ENCODE results near the gene NR4A1. TPM values are rescaled to one million over a fixed set of nuclear protein-coding genes. Genes with fewer than 3 reads are reported as not detected.

NR4A1 gene
- total RNA-seq, 6 experiments from 2014 or later = 5.0 to 8.8 (median 7.7) TPM

DNA sequence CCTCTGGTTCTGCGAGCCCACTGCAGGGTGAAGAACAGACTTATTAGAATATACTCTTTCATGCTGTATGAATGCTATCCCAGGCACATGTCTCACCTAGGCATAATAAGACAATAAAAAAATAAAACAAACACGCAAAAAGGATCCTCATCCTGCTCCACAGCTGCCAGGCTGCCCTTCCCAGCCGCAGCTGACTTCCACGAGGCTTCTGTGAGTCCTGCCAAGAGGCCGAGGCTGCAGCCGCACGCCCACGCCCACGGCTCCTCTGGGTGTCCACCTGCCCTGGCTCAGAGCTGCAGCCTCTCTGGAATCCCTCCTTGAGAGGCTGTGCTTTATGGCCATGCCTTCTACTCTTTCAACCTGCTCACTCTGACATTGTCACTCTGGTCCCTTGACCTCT lies 35.1 kb downstream of the NR4A1 start:
- no peaks in the 10 kb centered on the region for H3K36me3 ChIP-seq
- DNase-seq (peak in 1 of 3 donors; percentile 46), ATAC-seq (peak in 2 of 4 donors; percentile 4 to 15)
- TF ChIP-seq, protein P1, sequence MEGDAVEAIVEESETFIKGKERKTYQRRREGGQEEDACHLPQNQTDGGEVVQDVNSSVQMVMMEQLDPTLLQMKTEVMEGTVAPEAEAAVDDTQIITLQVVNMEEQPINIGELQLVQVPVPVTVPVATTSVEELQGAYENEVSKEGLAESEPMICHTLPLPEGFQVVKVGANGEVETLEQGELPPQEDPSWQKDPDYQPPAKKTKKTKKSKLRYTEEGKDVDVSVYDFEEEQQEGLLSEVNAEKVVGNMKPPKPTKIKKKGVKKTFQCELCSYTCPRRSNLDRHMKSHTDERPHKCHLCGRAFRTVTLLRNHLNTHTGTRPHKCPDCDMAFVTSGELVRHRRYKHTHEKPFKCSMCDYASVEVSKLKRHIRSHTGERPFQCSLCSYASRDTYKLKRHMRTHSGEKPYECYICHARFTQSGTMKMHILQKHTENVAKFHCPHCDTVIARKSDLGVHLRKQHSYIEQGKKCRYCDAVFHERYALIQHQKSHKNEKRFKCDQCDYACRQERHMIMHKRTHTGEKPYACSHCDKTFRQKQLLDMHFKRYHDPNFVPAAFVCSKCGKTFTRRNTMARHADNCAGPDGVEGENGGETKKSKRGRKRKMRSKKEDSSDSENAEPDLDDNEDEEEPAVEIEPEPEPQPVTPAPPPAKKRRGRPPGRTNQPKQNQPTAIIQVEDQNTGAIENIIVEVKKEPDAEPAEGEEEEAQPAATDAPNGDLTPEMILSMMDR (IDR thresholded peaks at IDR 0.05) = no peak
- no peak for TF ChIP-seq POLR2A (IDR thresholded peaks at IDR 0.05)
- peaks cover 0 to 19% (median 7%) of the 10 kb centered on the region in 4 donors for H3K4me1 ChIP-seq
- WGBS (ENCODE audit: insufficient coverage, low coverage, low lambda C conversion rate, missing lambda C conversion rate) = 32% methylated on average over 4 of the region's 9 CpGs
- H3K4me3 ChIP-seq = no peak overlapping the region
- intact Hi-C loops (cut with DNase I) = no loop called here
- H3K27me3 ChIP-seq = no peaks in the 10 kb centered on the region
- no peaks in the 10 kb centered on the region for H3K9me3 ChIP-seq
- no peak overlapping the region for H3K27ac ChIP-seq

DNA sequence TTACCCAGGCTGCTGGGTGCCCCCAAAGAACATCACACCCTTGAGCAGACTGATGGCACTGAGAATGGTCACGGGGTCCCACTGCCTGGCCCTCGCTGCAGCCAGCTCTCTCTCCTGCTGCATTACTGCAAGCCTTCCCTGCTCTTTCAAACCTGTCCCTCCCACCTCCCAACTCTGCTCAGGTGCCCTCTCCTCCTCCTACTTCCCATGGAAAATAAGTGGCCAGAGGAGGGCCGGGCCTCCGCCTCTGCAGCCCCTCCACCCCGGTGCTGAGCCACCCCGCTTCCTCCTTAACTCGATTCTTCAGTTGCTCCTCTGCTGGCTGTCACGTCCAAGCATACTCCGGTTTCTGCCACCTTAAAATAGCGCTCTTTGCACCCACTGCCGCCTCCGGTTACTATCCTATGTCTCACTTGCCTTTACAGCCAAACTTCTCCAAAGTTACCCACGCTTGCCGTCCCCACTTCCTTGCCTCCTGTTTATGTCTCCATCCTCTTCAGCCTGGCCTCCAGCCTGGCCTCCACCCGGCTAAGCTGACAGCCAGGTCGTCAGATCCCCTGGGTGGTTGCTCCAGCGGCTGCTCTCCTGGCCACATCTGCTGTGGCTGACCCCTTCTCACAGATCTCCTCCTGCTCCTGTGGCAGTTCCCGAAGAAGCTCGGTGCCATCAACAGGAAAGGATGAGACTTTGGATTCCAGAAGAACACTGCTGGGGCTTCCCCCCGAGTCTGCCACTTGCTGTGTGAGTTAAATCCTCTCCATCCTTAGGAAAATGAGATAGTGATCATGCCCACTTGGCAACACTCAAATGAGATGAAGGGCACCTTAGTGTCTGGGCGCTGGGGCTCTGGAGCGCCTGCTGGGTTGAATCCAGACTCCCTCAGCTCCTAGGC lies 35.9 kb downstream of the NR4A1 start:
- Histone ChIP-seq H3K27ac (no peak overlapping the region), H3K4me1 (peaks cover 0 to 11% (median 3%) of the 10 kb centered on the region in 4 donors), H3K27me3 (no peaks in the 10 kb centered on the region), H3K36me3 (no peaks in the 10 kb centered on the region), H3K4me3 (no peak overlapping the region), H3K9me3 (no peaks in the 10 kb centered on the region)
- TF ChIP-seq, protein P1 (IDR thresholded peaks at IDR 0.05) = no peak
- no peak for TF ChIP-seq POLR2A (IDR thresholded peaks at IDR 0.05)
- intact Hi-C loops (cut with DNase I) = no loop called here
- WGBS (ENCODE audit: insufficient coverage, low coverage, low lambda C conversion rate, missing lambda C conversion rate) = 79% methylated on average over 14 of the region's 22 CpGs
- DNase-seq (no peak), ATAC-seq (no peak)

DNA sequence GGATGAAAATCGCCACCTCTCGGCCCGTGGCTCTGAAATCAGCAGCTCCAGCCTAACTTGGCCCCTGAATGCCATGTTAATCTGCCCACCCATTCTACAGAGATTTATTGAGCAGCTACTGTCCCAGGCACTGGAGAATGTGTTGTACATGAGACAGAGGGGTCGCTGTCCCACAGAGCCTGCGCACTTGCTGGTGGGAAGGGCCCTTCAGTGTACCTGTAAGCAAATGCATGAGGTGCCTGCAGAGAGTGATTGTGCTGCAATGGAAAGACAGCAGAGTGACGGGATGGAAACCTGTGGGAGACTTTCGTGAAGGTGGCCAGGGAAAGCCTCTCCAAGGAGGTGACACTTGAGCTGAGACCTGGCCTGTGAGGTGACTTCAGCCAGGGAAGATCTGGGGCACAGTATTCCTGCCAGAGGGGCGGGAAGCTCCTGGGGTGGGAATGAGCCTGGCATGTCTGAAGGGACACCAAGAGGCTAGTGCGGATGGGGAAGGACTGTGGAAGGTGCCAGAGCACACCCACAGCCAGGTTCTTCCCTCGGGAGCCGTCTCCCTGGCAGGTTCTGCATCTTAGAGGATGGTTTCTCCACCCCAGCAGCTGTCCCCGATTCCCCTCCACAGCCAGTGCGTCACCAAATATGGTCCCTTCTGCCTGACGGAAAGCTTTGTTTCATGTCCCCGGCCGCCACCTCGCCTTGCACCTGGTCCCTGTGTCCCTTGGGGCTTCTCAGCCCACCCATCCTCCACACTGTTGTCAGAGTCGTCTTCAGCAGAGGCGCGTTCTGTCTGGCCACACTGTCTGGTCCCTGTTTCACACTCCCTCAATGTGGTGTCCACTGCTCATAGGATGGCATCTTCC lies 36.9 kb downstream of the NR4A1 start:
- intact Hi-C loops (cut with DNase I) = no loop called here
- 81% methylated on average over 10 of the region's 20 CpGs for WGBS (ENCODE audit: insufficient coverage, low coverage, low lambda C conversion rate, missing lambda C conversion rate)
- no peak for TF ChIP-seq POLR2A (IDR thresholded peaks at IDR 0.05)
- TF ChIP-seq, protein P1 (IDR thresholded peaks at IDR 0.05) = no peak
- no peaks in the 10 kb centered on the region for H3K9me3 ChIP-seq
- ATAC-seq = no peak
- peaks cover 0 to 11% (median 4%) of the 10 kb centered on the region in 4 donors for H3K4me1 ChIP-seq
- H3K27me3 ChIP-seq = no peaks in the 10 kb centered on the region
- no peak for DNase-seq
- H3K4me3 ChIP-seq = no peak overlapping the region
- H3K27ac ChIP-seq = no peak overlapping the region
- H3K36me3 ChIP-seq = no peaks in the 10 kb centered on the region

DNA sequence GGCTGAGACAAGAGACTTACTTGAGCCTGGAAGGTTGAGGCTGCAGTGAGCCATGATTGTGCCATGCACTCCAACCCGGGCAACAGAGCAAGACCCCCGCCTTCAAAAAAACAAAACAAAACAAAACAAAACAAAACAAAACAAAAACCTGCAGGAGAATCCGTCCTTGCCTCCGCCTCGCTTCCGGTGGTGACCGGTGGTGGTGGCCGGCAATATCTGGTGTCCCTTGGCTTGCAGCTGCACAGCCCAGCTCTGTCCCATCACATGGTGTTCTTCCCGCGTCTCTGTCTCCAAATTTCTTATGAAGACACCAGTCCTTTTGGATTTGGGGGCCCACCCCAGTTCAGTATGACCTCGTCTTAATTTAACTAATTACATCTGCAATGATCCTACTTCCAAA lies 38.2 kb downstream of the NR4A1 start:
- no peak for ATAC-seq
- TF ChIP-seq POLR2A (IDR thresholded peaks at IDR 0.05) = no peak
- TF ChIP-seq, protein P1 (IDR thresholded peaks at IDR 0.05) = no peak
- WGBS (ENCODE audit: insufficient coverage, low coverage, low lambda C conversion rate, missing lambda C conversion rate) = 81% methylated on average over 6 of the region's 11 CpGs
- H3K9me3 ChIP-seq = no peaks in the 10 kb centered on the region
- no peak overlapping the region for H3K27ac ChIP-seq
- H3K4me1 ChIP-seq = peaks cover 0 to 20% (median 6%) of the 10 kb centered on the region in 4 donors
- no peak for DNase-seq
- no peaks in the 10 kb centered on the region for H3K36me3 ChIP-seq
- H3K27me3 ChIP-seq = no peaks in the 10 kb centered on the region
- intact Hi-C loops (cut with DNase I) = no loop called here
- no peak overlapping the region for H3K4me3 ChIP-seq
